ENCODE results near the gene PLAAT2.
"Not testable (repeated sequence)": the region's sequence is repeated elsewhere in the genome, so short reads cannot be mapped to it uniquely, and the experiment has no call there.

PLAAT2 gene

GRCh38 chr11:63547061-63547460 is 16.1 kb downstream of the PLAAT2 start:
- DNase-seq = no peak

- DNase-seq = no peak
These were observed 19.5 kb downstream of the PLAAT2 start for GRCh38 chr11:63543711-63544110.

GRCh38 chr11:63542506-63542905 is 20.7 kb downstream of the PLAAT2 start:
- not testable (repeated sequence) for DNase-seq

GRCh38 chr11:63537293-63538101 is 25.7 kb downstream of the PLAAT2 start:
- peak; percentile 97 for DNase-seq

- DNase-seq = peak; percentile 85
These were observed 26.4 kb downstream of the PLAAT2 start, which contains the start of gene PLAAT4 for GRCh38 chr11:63536669-63537292. Gene PLAAT4, plus strand, starts transcription at chr11:63536808. Its CDS starts 61 bp downstream, at chr11:63536869.

GRCh38 chr11:63535734-63536133 is 27.4 kb downstream of the PLAAT2 start:
- DNase-seq = no peak

- no peak for DNase-seq
These were observed 28.2 kb downstream of the PLAAT2 start for GRCh38 chr11:63534895-63535461.

GRCh38 chr11:63534076-63534475 is 29.1 kb downstream of the PLAAT2 start:
- DNase-seq = no peak

- no peak for DNase-seq
These were observed 30.2 kb downstream of the PLAAT2 start for GRCh38 chr11:63532799-63533475.

GRCh38 chr11:63532117-63532516 is 31.1 kb downstream of the PLAAT2 start:
- DNase-seq = no peak

- not testable (repeated sequence) for DNase-seq
These were observed 31.9 kb downstream of the PLAAT2 start for GRCh38 chr11:63531074-63531792.

GRCh38 chr11:63530021-63530420 is 33.2 kb downstream of the PLAAT2 start:
- DNase-seq = no peak

GRCh38 chr11:63529373-63529772 is 33.8 kb downstream of the PLAAT2 start:
- DNase-seq = not testable (repeated sequence)

GRCh38 chr11:63528729-63529278 is 34.4 kb downstream of the PLAAT2 start:
- not testable (repeated sequence) for DNase-seq

- DNase-seq = not testable (repeated sequence)
These were observed 35.0 kb downstream of the PLAAT2 start for GRCh38 chr11:63528156-63528555.

- DNase-seq = no peak
These were observed 35.5 kb downstream of the PLAAT2 start for GRCh38 chr11:63527667-63528066.

- no peak for DNase-seq
These were observed 40.0 kb downstream of the PLAAT2 start for GRCh38 chr11:63523151-63523550.

GRCh38 chr11:63521896-63522295 is 41.3 kb downstream of the PLAAT2 start:
- DNase-seq = no peak

GRCh38 chr11:63520606-63521170 is 42.5 kb downstream of the PLAAT2 start:
- no peak for DNase-seq

GRCh38 chr11:63518548-63518947 is 44.6 kb downstream of the PLAAT2 start:
- no peak for DNase-seq

- DNase-seq = no peak
These were observed 46.0 kb downstream of the PLAAT2 start for GRCh38 chr11:63517156-63517555.

GRCh38 chr11:63516109-63516508 is 47.1 kb downstream of the PLAAT2 start:
- DNase-seq = no peak
